Fibroblast of lung (primary cell): ENCODE results near the gene TNFRSF19. TPM values are rescaled to one million over a fixed set of nuclear protein-coding genes. Genes with fewer than 3 reads are reported as not detected.

Experiments used
- DNase-seq, 2 donors: peaks; one replicate each; pipeline versions ENCODE4 v3.0.0 to v3.0.0-alpha.2; 2010; ENCODE audit warnings: low read depth in 2 of 2
- H2AFZ ChIP-seq: 2 replicates; pipeline ENCODE4 v1.5.1; 2012; ENCODE audit warnings: low read length, control low read depth, inconsistent platforms
- H3K27ac ChIP-seq: 2 replicates; pipeline ENCODE4 v1.5.1; 2011; ENCODE audit warnings: low read length, control low read depth; ENCODE audit not compliant: insufficient read depth
- H3K27me3 ChIP-seq: 2 replicates; pipeline ENCODE4 v1.5.1; 2011; ENCODE audit warnings: mild to moderate bottlenecking, low read length; ENCODE audit not compliant: control insufficient read depth, insufficient read depth
- H3K36me3 ChIP-seq: 2 replicates; pipeline ENCODE4 v1.5.1; 2011; ENCODE audit warnings: low read length; ENCODE audit not compliant: control insufficient read depth, insufficient read depth
- H3K4me1 ChIP-seq: 2 replicates; pipeline ENCODE4 v1.5.1; 2011; ENCODE audit warnings: low read length; ENCODE audit not compliant: control insufficient read depth, insufficient read depth; ENCODE audit errors: extremely low read depth
- H3K4me2 ChIP-seq: 2 replicates; pipeline ENCODE4 v1.5.1; 2011; ENCODE audit warnings: low read length, control low read depth; ENCODE audit not compliant: insufficient read depth; ENCODE audit errors: extremely low read depth
- H3K4me3 ChIP-seq, 4 experiments: fragments of 200-600 bp in 1 of 4; sonication (generic) in 1 of 4; replicated peaks in 1 of 4; 2 replicates each; pipeline ENCODE4 v1.5.1; 2011 to 2016; ENCODE audit warnings: low read length in 4 of 4, low read depth in 3 of 4, mild to moderate bottlenecking in 3 of 4, control low read depth in 2 of 4, inconsistent platforms in 1 of 4, mixed read lengths in 1 of 4; ENCODE audit not compliant: insufficient read depth in 1 of 4; ENCODE audit errors: control extremely low read depth in 1 of 4
- H3K79me2 ChIP-seq: 2 replicates; pipeline ENCODE4 v1.5.1; 2012; ENCODE audit warnings: mild to moderate bottlenecking, low read length, inconsistent platforms; ENCODE audit not compliant: control insufficient read depth, insufficient read depth
- H3K9ac ChIP-seq: 2 replicates; pipeline ENCODE4 v1.5.1; 2011; ENCODE audit warnings: mild to moderate bottlenecking, low read length, control low read depth; ENCODE audit not compliant: insufficient read depth
- H3K9me3 ChIP-seq: 2 replicates; pipeline ENCODE4 v1.5.1; 2012; ENCODE audit warnings: low read depth, low read length; ENCODE audit not compliant: control insufficient read depth, insufficient read depth
- H4K20me1 ChIP-seq: 2 replicates; pipeline ENCODE4 v1.5.1; 2011; ENCODE audit warnings: low read length; ENCODE audit not compliant: control insufficient read depth, insufficient read depth; ENCODE audit errors: extremely low read depth
- EZH2 ChIP-seq: IDR thresholded peaks from 2 replicates; pipeline ENCODE4 v1.5.1; 2012; ENCODE audit warnings: low read length, control low read depth, mild to moderate bottlenecking; ENCODE audit errors: missing control alignments
- polyA plus RNA-seq, 2 donors: library from polyadenylated mRNA; depleted of rRNA in 1 of 2; stranded (reverse) in 1 of 2; unstranded in 1 of 2; fragments of >200 nt; gene quantifications; 2 replicates each; pipeline ENCODE4 v1.2.1, GENCODE V29; 2011 to 2012; ENCODE audit warnings: missing spikeins in 1 of 2
- total RNA-seq: library from RNA; depleted of rRNA; stranded (reverse); fragments of >200 nt; gene quantifications from 2 replicates; pipeline ENCODE4 v1.2.1, GENCODE V29; 2014
- TF ChIP-seq, protein P1 (sequence below), 2 donors: IDR thresholded peaks in 1 of 2; conservative IDR thresholded peaks in 1 of 2; 1 replicate in 1 of 2; 2 replicates in 1 of 2; pipeline ENCODE4 v1.5.1; 2011 to 2012; ENCODE audit warnings: low read length in 2 of 2, control low read depth in 1 of 2, inconsistent platforms in 1 of 2, low read depth in 1 of 2, mild to moderate bottlenecking in 1 of 2

The TNFRSF19 gene
- total and polyA plus RNA-seq, 2 donors (not counting 1 experiment from before 2014, with no cell fraction given) = 260 to 330 TPM

DNA sequence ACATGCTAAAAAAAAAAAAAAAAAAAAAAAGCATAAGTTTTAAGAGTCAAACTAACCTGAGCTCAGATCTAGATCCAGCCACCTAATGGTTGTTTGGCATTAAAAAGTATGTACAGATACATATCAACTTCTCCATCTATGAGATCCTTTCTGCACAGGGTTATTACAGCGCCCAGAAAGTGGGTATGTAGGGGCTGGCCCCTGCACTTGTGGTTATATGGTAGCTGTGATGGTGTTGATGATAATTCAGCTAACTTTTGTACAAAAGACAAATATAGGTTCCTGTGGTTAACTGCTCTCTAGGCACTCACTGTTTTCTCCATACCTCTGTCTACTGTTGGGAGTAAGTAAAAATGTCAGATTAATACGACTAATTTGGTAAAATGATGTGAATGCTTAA is 81.7 kb downstream of the TNFRSF19 start:
- TF ChIP-seq, protein P1, sequence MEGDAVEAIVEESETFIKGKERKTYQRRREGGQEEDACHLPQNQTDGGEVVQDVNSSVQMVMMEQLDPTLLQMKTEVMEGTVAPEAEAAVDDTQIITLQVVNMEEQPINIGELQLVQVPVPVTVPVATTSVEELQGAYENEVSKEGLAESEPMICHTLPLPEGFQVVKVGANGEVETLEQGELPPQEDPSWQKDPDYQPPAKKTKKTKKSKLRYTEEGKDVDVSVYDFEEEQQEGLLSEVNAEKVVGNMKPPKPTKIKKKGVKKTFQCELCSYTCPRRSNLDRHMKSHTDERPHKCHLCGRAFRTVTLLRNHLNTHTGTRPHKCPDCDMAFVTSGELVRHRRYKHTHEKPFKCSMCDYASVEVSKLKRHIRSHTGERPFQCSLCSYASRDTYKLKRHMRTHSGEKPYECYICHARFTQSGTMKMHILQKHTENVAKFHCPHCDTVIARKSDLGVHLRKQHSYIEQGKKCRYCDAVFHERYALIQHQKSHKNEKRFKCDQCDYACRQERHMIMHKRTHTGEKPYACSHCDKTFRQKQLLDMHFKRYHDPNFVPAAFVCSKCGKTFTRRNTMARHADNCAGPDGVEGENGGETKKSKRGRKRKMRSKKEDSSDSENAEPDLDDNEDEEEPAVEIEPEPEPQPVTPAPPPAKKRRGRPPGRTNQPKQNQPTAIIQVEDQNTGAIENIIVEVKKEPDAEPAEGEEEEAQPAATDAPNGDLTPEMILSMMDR (conservative IDR thresholded peaks at IDR 0.05 in 1 of 2, IDR thresholded peaks at IDR 0.05 in 1 of 2; ENCODE audit: low read depth in 1 of 2, low read length in 2 of 2) = no peak
- no peak for TF ChIP-seq EZH2

DNA sequence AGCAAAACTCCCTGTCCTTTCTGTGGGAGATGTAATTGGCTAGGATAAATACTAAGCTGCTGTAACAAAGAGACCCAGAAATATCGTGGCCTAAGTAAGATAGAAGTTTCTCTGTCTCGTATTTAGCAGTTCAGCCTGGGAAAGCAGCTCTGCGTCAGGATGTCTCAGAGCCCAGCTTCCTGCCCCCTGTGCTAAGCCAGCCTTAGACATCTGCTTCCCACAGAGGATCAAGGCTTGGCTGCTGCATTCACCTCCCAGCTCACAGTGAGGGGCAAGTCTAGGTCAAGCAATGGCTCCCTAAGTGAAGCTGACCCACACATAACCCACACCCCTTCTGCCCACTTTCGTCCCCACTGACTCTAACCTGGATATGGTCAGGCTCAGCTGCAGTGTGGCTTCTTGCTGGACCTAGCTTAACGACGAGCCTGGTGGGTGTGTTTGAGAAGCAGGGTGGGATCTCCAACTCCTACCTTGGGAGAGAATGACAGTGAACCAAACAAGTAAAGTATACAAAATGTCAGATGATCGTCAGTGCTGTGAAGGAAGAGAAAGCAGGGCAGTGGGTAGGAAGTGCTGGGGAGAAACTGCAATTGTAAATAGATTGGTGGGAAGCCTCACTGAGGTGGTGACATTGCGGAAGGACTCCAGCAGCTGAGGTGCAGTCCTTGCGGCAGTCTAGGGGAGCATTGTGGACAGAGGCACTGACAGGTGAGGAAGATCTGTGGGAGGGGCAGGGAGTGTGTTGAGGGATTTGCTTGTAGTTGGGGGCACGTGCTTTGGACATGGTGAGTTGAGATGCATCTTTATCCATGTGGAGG is 82.9 kb downstream of the TNFRSF19 start:
- no peaks in the 10 kb centered on the region for H3K27me3 ChIP-seq
- DNase-seq = no peak
- no peak overlapping the region for H3K4me3 ChIP-seq
- peaks cover 7% of the 10 kb centered on the region for H3K79me2 ChIP-seq
- no peak overlapping the region for H3K4me2 ChIP-seq
- H2AFZ ChIP-seq = no peak overlapping the region
- H3K9ac ChIP-seq = no peak overlapping the region
- H4K20me1 ChIP-seq = no peaks in the 10 kb centered on the region
- no peaks in the 10 kb centered on the region for H3K9me3 ChIP-seq
- peak overlapping the region; percentile 49 for H3K27ac ChIP-seq
- H3K36me3 ChIP-seq = no peaks in the 10 kb centered on the region
- no peak for TF ChIP-seq EZH2
- TF ChIP-seq, protein P1 (conservative IDR thresholded peaks at IDR 0.05 in 1 of 2, IDR thresholded peaks at IDR 0.05 in 1 of 2; ENCODE audit: low read depth in 1 of 2, low read length in 2 of 2) = no peak
- H3K4me1 ChIP-seq = peaks cover 31% of the 10 kb centered on the region

More for the DNA sequence above, 81.7 kb downstream of the TNFRSF19 start:
- no peak overlapping the region for H3K4me2 ChIP-seq
- H4K20me1 ChIP-seq = no peaks in the 10 kb centered on the region
- H3K4me3 ChIP-seq = no peak overlapping the region
- H3K27me3 ChIP-seq = no peaks in the 10 kb centered on the region
- no peak overlapping the region for H2AFZ ChIP-seq
- H3K27ac ChIP-seq = no peak overlapping the region
- DNase-seq = no peak
- no peaks in the 10 kb centered on the region for H3K36me3 ChIP-seq
- peaks cover 28% of the 10 kb centered on the region for H3K4me1 ChIP-seq
- H3K9me3 ChIP-seq = no peaks in the 10 kb centered on the region
- H3K79me2 ChIP-seq = peaks cover 6% of the 10 kb centered on the region
- no peak overlapping the region for H3K9ac ChIP-seq

DNA sequence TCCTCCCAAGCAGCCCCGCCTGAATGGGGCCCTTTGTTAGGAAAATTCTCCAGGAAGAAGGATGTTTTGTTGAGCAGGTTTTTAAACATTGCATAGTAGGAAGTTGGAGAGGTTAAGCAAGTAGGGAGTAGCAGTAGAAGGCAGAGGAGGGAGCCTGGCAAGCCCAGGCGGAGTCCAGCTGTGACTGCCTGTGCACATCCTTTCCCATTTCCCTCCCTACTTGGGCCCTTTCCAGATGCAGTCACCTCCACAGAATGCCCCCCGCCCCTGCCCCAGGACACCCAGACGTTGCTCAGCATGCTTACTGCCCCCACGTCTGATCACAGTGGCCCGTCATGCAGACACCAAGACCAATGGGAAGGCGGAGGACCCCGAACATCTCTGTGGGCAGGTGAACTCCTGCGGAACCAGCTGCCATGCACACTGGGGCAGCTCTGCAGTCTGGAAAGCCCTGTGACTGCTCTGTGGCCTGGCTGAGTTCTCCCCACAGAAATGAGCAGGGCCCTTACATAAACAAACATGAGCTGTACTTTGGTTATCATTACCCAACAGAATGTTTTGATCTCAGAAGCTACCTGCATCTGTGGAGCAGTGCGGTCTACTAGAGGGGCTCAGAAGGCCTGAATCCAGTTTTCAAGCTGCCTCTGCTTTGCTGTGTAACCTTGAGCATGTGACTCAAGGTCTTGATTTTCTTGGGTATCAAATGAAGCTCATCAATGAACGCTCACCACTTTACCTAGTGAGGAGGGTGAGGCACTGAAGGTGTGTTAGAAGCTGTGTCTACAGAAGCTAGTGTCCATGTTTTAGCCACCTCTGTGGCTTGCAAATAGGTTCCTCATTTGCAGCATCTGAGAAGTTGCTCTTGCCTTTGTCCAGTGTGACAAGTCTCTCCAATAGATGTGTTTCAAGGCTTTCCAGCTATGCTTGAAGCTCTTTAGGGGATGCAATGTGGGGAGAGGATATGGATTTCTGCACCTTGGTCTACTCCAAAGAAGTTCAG is 84.2 kb downstream of the TNFRSF19 start:
- Histone ChIP-seq H3K9me3 (no peaks in the 10 kb centered on the region), H4K20me1 (no peaks in the 10 kb centered on the region), H3K4me1 (peaks cover 36% of the 10 kb centered on the region), H3K4me3 (no peak overlapping the region), H3K4me2 (no peak overlapping the region), H2AFZ (no peak overlapping the region), H3K36me3 (peaks cover 2% of the 10 kb centered on the region), H3K79me2 (peaks cover 9% of the 10 kb centered on the region), H3K9ac (no peak overlapping the region), H3K27ac (peak overlapping the region; percentile 49), H3K27me3 (no peaks in the 10 kb centered on the region)
- DNase-seq = peak; percentile 60 to 81
- TF ChIP-seq, protein P1 (conservative IDR thresholded peaks at IDR 0.05 in 1 of 2, IDR thresholded peaks at IDR 0.05 in 1 of 2; ENCODE audit: low read depth in 1 of 2, low read length in 2 of 2) = no peak
- TF ChIP-seq EZH2 = no peak
